Measurements from ENCODE around the gene USP31.

USP31 gene

DNA sequence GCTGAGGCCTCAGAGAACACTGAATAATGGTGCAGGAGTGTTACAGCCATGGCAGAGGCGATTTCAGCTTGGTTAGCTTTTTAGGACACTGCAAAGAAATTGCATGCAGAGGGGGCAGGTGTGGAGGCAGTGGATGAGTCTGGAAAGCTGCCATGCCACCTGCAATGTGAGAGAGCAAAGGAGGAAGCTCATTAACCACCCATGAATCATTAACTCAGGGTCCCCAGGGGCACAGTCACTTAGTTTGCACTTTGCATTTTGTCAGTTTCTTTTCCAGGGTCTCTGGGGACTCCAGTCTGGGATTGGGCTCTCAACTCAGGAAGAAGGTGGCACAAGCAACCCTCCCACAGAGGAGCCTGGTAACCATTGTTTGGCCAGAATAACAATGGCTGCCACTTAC is 132.9 kb downstream of the USP31 start:
- DNase-seq (ENCODE audit: low read depth) = no peak

DNA sequence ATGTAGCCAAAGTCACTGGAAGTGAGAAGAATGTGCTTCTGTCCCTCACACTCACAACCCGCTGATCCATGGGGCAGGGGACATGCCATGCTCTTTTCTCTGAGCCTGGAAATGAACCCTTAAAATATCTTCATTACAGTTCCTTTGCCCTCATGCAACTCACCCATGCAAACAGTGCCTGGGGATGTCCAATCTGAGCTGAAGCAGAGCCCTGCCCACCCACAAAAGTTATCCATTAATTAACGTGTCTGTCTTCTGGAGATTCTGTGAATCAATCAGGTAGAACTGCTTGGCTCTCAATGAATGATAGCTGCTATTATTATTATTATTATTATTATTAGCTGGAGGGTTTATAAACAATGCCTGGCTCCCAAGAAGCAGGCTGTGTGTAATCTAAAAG is 133.7 kb downstream of the USP31 start:
- no peak for DNase-seq (ENCODE audit: low read depth)

DNA sequence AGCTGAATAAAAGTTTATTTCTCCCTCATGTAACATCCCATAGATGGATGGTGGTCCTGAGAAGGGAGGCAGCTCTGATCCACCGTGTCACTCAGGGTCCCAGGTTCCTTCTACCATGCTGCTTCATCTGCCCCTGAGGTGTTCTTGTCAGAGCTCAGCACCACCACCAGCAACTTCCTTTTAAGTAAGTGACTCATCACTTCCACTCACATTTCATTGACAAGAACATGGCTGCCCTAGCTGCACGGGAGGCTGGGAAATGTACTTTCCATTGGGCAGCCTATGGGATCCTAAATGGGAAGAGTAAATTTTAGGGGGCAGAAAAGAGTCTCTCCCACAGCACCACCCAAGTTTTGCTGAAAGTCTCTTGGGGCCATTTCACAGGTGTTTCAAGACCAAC is 134.7 kb downstream of the USP31 start:
- DNase-seq (ENCODE audit: low read depth) = no peak

Data from HS-27A (cell line).